ENCODE measurements around the gene CD300LF. TPM values are rescaled to one million over a fixed set of nuclear protein-coding genes. Genes with fewer than 3 reads are reported as not detected.
A peak's percentile ranks its signal among the peaks of the same experiment; 100 is the strongest.

CD300LF gene
- total RNA-seq, 4 donors from 2014 or later, result 0.40 to 37.8 (median 3.7) TPM

DNA sequence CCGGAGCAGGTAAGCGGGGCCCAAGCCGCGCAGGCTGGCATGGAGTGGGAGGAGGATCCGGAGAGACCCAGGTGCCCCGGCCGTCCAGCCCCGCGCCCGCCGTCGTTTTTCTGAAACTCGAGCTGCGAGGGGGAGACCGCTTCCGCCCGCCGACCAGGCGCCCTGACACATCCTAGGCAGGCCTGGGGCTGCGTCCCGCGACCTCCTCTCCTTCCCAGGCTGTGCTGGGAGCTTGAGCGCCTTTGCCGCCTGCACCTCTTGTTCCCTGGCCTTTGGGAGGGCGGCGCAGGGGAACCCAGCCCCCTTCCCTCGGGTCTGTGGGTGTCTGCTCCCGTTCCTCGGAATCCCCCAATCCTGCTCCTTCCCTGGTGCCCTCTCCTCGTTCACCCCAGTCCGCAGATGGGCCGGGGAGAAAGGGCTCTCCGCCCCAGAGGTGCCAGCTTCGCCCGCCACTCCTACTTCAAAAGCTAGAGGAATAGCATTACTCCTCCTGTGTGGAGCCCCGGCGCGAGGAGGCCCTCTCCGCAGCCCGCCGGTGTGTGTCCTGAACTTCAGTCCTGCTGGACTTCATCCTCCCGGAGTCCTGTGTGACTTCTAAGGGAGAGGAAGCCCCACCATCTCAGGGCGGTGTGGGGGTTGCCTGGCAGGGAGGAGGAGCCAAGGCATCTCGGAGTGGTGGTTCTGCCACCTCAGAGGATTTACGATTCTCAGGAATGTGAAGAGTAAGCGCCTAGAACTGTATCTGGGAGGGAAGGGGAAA is 36.7 kb upstream of the CD300LF start:
- Histone ChIP-seq H3K9me3 (no peaks in the 10 kb centered on the region), H3K4me1 (peaks cover 13 to 72% (median 41%) of the 10 kb centered on the region in 4 donors), H3K4me3 (peak overlapping the region; percentile 80 to 94 (median 88)), H3K27ac (peak overlapping the region; percentile 90 to 93 (median 91)), H3K27me3 (no peaks in the 10 kb centered on the region), H3K36me3 (no peaks in the 10 kb centered on the region)
- intact Hi-C loops (cut with DNase I; ENCODE audit: low total_unique reads) (no loop called here), in situ Hi-C loops (cut with MboI; ENCODE audit: low pct_ligation_motif_present in 1 of 4, low pct_unique_long_range_greater_than_20kb in 1 of 4, low sequenced_read_pairs in 3 of 4) (loop anchor here in 2 of 4 donors (25.0 kb wide), 1 partner anchor 113 kb away; the partner anchor contains the start of genes FDXR (in 2 of the 2) and GRIN2C (in 2 of the 2))
- TF ChIP-seq, protein P1, sequence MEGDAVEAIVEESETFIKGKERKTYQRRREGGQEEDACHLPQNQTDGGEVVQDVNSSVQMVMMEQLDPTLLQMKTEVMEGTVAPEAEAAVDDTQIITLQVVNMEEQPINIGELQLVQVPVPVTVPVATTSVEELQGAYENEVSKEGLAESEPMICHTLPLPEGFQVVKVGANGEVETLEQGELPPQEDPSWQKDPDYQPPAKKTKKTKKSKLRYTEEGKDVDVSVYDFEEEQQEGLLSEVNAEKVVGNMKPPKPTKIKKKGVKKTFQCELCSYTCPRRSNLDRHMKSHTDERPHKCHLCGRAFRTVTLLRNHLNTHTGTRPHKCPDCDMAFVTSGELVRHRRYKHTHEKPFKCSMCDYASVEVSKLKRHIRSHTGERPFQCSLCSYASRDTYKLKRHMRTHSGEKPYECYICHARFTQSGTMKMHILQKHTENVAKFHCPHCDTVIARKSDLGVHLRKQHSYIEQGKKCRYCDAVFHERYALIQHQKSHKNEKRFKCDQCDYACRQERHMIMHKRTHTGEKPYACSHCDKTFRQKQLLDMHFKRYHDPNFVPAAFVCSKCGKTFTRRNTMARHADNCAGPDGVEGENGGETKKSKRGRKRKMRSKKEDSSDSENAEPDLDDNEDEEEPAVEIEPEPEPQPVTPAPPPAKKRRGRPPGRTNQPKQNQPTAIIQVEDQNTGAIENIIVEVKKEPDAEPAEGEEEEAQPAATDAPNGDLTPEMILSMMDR (IDR thresholded peaks at IDR 0.05), result no peak
- TF ChIP-seq POLR2A (IDR thresholded peaks at IDR 0.05) (peak; percentile 68), EP300 (IDR thresholded peaks at IDR 0.05; ENCODE audit: low read depth) (no peak), POLR2AphosphoS5 (IDR thresholded peaks at IDR 0.05) (peak in 2 of 3 donors; percentile 53 to 64)
- DNase-seq, result peak; percentile 59
- WGBS, 2 donors (ENCODE audit: low coverage in 1 of 2), result 0 to 4% methylated on average over 3 to 42 of the region's 46 CpGs

DNA sequence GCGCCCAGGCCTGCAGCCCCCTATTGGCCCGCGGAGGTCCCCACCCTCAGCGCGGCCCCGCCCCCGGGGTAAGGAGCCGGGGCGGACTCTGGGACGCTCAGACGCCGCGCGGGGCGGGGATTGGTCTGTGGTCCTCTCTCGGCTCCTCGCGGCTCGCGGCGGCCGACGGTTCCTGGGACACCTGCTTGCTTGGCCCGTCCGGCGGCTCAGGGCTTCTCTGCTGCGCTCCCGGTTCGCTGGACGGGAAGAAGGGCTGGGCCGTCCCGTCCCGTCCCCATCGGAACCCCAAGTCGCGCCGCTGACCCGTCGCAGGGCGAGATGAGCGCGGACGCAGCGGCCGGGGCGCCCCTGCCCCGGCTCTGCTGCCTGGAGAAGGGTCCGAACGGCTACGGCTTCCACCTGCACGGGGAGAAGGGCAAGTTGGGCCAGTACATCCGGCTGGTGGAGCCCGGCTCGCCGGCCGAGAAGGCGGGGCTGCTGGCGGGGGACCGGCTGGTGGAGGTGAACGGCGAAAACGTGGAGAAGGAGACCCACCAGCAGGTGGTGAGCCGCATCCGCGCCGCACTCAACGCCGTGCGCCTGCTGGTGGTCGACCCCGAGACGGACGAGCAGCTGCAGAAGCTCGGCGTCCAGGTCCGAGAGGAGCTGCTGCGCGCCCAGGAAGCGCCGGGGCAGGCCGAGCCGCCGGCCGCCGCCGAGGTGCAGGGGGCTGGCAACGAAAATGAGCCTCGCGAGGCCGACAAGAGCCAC is 36.0 kb upstream of the CD300LF start, which contains the start of gene NHERF1:
Gene NHERF1 (plus strand): TSS at position 100 of the 750 bp plus-strand sequence. CDS start 219 bp downstream, at position 319.
- intact Hi-C loops (cut with DNase I; ENCODE audit: low total_unique reads) (no loop called here), in situ Hi-C loops (cut with MboI; ENCODE audit: low pct_ligation_motif_present in 1 of 4, low pct_unique_long_range_greater_than_20kb in 1 of 4, low sequenced_read_pairs in 3 of 4) (loop anchor here in 2 of 4 donors (25.0 kb wide), 1 partner anchor 114 kb away; the partner anchor contains the start of genes FDXR (in 2 of the 2) and GRIN2C (in 2 of the 2))
- Histone ChIP-seq H3K4me1 (peaks cover 13 to 76% (median 43%) of the 10 kb centered on the region in 4 donors), H3K9me3 (no peaks in the 10 kb centered on the region), H3K36me3 (no peaks in the 10 kb centered on the region), H3K27ac (peak within 1 kb of the TSS; percentile 90 to 93 (median 91)), H3K27me3 (no peaks in the 10 kb centered on the region), H3K4me3 (peak within 1 kb of the TSS; percentile 80 to 94 (median 88))
- DNase-seq, result peak; percentile 96
- no CpG with 5 or more reads among the region's 90 CpGs for WGBS, 2 donors (ENCODE audit: low coverage in 1 of 2)
- TF ChIP-seq POLR2A (IDR thresholded peaks at IDR 0.05) (peak; percentile 97), POLR2AphosphoS5 (IDR thresholded peaks at IDR 0.05) (peak; percentile 98 to 99 (median 99)), EP300 (IDR thresholded peaks at IDR 0.05; ENCODE audit: low read depth) (no peak)
- TF ChIP-seq, protein P1 (IDR thresholded peaks at IDR 0.05), result peak in 1 of 5 experiments; percentile 37

DNA sequence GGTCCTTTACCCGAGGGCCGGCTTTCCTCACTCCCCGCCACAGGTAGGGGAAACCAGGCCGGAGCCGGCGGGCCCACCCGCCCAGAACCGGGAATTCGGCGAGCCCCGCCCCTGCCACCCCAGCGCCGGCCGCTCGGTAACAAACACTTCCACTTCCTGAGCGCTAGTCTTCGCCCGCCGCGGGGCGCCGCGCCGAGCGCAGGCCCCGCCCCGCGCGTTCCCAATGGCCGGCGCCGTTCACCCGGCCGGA is 35.5 kb upstream of the CD300LF start:
- no peak for TF ChIP-seq POLR2A (IDR thresholded peaks at IDR 0.05)
- no peak for TF ChIP-seq POLR2AphosphoS5 (IDR thresholded peaks at IDR 0.05)
- TF ChIP-seq, protein P1 (IDR thresholded peaks at IDR 0.05), result peak in 2 of 5 experiments; percentile 14 to 18
- no peak for TF ChIP-seq EP300 (IDR thresholded peaks at IDR 0.05; ENCODE audit: low read depth)
- no peak for DNase-seq
- Histone ChIP-seq H3K4me1 (peaks cover 10 to 74% (median 43%) of the 10 kb centered on the region in 4 donors), H3K27me3 (no peaks in the 10 kb centered on the region), H3K9me3 (no peaks in the 10 kb centered on the region), H3K4me3 (peak overlapping the region; percentile 26 to 94 (median 88)), H3K36me3 (no peaks in the 10 kb centered on the region), H3K27ac (peak overlapping the region; percentile 90 to 93 (median 91))
- WGBS, 2 donors (ENCODE audit: low coverage in 1 of 2), result 0% methylated on average over 3 to 30 of the region's 34 CpGs
- intact Hi-C loops (cut with DNase I; ENCODE audit: low total_unique reads) (no loop called here), in situ Hi-C loops (cut with MboI; ENCODE audit: low pct_ligation_motif_present in 1 of 4, low pct_unique_long_range_greater_than_20kb in 1 of 4, low sequenced_read_pairs in 3 of 4) (loop anchor here in 2 of 4 donors (25.0 kb wide), 1 partner anchor 114 kb away; the partner anchor contains the start of genes FDXR (in 2 of the 2) and GRIN2C (in 2 of the 2))

DNA sequence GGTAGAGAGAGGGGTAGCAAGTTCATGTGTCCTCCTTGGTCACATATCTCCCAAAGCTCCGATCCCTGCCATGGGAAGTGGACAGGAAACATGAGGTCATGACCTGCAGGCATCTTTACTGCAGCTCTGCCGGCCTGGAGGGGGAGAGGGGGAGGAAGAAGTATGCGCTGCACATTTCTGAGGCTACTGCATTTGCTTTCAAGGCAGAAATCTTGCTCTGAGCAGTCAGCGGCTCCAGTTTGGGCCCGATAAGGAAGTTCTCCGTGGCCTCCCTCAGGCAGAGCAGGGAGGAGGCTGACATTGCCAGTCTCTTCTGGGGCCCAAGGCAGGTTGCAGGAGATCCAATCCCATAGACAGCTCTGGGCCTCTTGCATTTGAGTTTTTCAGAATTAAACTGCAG is 34.2 kb upstream of the CD300LF start:
- Histone ChIP-seq H3K27ac (peak overlapping the region in 3 of 4 donors; percentile 1 to 93 (median 90)), H3K4me3 (no peak overlapping the region), H3K9me3 (no peaks in the 10 kb centered on the region), H3K4me1 (peaks cover 10 to 74% (median 37%) of the 10 kb centered on the region in 4 donors), H3K36me3 (no peaks in the 10 kb centered on the region), H3K27me3 (no peaks in the 10 kb centered on the region)
- no peak for TF ChIP-seq EP300 (IDR thresholded peaks at IDR 0.05; ENCODE audit: low read depth)
- no peak for TF ChIP-seq POLR2AphosphoS5 (IDR thresholded peaks at IDR 0.05)
- no peak for TF ChIP-seq POLR2A (IDR thresholded peaks at IDR 0.05)
- TF ChIP-seq, protein P1 (IDR thresholded peaks at IDR 0.05), result no peak
- intact Hi-C loops (cut with DNase I; ENCODE audit: low total_unique reads), result no loop called here
- in situ Hi-C loops (cut with MboI; ENCODE audit: low pct_ligation_motif_present in 1 of 4, low pct_unique_long_range_greater_than_20kb in 1 of 4, low sequenced_read_pairs in 3 of 4), result loop anchor here in 2 of 4 donors (25.0 kb wide), 1 partner anchor 115 kb away; the partner anchor contains the start of genes FDXR (in 2 of the 2) and GRIN2C (in 2 of the 2)
- DNase-seq, result no peak
- WGBS, 2 donors (ENCODE audit: low coverage in 1 of 2), result 46% methylated on average over 6 of the region's 6 CpGs; no CpG with 5 or more reads in 1 of the 2 donors
